Stimulated activated CD4-positive, alpha-beta T cell treated with anti-CD3 and anti-CD28 coated beads, Interleukin-2, amount 100 ng/mL, for 48 hours (primary cell): ENCODE measurements around the gene LUZP2.

Source experiments
- DNase-seq, 2 donors: peaks; one replicate each; pipeline ENCODE4 v3.0.0-alpha.2; 2020

LUZP2 gene

DNA sequence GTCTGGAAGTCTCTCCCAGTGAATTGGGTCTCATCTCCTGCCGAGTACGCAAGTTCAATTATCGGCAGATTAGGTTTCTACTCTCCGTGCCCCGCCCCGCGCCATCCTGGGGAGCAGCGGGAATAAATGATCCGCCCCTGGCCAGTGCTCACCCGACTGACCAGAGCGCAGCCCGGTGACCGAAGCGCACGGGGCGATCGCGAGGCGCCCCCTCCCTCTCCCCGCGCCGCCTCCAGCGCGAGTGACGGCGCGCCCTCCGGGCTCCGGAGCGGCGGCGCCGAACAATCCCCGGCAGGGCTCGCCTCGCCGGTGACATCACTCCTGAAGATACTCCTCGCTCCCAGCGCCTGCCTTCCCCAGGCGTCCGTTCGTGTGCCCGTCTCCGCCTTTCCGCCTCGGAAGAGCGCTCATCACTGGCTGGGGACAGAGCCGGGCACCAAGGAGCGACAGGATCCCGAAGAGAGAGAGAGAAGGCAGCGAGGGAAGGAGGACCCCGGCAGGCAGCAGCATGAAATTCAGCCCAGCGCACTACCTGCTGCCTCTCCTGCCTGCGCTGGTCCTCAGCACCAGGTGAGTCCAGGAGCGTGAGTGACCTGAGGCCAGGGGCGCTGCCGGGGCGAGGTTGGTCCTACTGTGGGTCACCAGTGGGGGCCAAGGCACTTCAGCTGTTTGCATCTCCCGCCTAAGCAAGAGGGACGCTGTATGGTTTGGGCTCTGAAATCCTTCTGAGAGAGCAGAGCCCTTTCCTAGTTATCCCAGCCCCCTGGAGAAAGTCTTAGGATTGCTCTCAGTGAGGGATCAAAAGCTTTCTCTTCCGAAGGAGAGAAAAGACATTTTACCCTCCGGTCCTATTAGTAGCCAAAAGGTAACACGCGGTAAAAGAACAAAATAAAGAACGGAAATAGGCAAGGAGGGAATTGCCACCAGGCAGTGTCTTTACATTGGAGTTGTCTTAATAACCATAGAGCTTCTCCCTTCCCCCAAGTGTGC is at the start of gene LUZP2:
Gene LUZP2 (plus strand): TSS at position 318 of the 990 bp plus-strand sequence.
- no peak for DNase-seq

DNA sequence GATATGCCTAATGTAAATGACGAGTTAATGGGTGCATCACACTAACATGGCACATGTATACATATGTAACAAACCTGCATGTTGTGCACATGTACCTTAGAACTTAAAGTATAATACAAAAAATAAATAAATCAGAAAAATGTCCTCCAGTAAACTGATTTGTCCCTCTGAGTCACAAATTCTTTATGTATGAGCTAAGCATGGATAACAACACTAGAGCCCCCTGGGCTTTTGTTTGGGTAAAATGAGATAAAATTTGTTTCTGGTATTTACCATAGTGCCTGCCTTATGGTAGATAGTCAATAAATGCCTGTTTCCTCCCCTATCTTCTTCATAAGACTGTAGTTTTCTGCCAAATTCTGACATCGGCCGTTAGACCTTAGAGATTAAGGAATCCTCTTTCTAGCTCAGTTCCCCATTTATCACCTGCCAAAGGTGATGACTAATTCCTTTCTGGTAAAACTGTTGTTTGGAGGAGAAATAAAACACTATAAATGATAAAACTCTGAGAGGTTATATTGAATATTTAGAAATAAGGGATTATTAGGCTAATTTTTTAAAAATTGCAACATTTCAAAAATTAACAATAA is 43.6 kb upstream of the LUZP2 start:
- DNase-seq, result no peak

DNA sequence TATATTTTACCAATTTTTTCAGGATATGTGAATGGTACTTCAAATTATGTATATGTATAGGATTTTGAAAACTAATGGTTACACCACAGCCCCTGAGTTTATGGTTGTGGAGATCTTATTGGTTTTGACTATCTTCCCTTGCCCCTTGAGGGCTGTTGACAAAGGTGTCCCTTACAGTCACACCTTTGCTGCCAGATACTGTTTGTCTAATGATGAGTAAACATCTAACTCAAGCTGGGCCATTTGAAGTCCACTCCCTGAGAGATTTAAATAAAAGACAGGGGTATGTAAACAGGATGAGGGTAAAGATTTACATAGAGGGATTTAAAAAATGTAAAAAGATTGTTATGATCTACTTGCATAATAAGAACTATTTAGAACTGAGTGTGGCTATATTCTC is 38.9 kb upstream of the LUZP2 start:
- DNase-seq, result no peak

DNA sequence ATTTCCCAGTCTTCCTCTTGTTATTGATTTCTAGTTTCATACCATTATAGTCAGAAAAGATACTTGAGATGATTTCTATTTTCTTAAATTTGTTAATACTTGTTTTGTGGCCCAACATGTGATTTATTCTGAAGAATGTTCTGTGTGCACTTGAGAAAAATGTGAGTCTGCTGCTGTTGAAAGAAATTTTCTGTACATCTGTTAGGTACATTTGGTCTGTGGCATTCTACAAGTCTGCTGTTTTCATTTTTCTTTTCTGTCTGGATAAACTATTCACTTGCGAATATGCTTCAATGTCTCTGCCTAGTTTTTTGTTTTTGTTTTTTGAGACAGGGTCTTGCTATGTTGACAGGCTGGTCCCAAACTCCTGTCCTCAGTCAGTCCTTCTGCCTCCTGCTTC is 26.4 kb upstream of the LUZP2 start:
- no peak for DNase-seq

DNA sequence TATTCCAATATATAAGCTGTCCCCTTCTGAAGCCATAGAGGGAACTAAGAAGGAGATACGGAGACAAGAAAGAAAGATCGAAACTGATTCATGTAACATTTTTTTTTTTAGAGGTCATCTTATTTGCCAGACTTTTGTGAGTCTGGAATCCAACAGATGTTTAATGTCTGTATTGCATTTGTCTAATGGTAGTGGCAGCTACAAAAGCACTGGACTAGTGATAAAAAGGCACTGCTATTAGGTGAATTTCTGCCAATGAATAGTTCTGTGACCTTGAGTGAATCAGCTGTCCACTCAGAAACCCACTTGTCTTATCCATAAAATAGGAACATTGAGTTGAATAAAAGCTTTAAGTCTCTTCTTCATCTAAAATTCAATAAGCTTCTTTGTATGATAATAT is 25.8 kb upstream of the LUZP2 start:
- no peak for DNase-seq

DNA sequence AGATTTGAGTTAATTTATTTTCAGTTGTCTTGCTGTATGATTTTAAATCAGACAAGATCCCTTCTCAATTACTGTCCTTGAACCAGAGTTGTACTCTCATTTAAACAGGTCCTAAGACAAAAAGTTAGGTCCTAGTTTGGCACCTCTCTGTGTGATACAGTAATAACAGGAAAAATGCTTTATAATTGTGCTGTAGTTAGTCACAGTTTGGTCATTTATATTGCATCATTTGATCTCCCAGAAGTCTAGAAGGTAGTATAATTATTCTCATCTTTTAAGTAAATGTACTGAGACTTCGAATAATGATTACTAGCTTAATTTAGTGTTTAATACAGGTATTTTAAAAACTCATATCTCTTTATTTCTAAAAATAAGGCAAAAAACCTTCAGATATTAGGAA is 18.1 kb upstream of the LUZP2 start:
- DNase-seq, result no peak

DNA sequence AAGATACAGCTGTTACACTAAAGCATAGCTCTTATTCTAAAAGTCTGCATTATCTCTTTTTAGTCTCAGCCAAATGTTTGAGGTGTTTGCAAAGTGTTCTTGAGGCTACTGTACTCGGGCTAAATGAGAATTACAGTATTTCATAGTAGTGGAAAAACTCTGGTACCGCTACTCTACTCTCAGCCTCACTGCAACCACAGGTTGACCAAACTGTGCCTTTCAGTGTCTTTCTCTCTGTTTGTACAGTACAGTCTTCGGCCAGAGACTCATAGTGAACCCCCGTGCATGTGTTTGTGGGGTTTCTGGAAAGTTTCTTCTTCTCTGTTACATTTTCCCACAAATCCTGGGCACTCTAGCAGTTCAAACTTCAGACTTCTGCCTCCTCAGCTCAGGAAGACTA is 7.4 kb upstream of the LUZP2 start:
- no peak for DNase-seq

DNA sequence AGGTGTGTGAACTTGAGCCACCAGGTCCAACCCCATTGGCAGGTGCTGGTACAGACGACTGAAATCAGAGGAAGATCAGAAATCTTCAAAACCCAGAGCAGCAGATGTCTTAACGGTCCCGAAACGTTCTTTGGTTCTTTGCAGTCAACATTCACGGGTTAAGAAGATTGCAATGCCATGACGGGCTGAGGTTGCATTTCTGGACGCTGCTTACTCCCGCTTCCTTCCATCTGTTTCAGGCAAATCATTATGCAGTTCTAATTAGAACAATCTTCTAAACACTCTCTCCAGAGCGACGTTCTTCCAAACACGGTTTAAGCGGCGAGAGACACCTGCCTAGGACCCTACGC is 492 bp upstream of the LUZP2 start:
- DNase-seq, result no peak

DNA sequence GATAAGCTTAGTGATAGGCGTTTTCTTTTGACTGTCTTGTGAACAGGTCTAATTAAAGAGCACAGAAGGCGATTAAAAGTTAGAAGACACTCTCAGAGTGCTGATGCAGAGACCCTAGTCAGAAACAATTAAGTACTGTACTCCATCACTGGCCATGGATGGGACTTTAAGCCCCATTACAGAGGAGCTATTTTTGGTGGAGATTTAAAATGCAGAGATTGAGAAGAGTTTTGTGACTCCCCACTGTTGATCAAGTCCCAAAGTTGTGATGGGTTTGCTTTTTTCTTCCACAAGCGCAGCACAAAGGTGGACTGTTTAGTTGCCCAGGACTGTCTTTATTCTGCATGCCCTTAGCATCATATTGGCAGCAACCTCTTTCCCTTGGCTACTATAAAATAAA is 978 bp downstream of the LUZP2 start:
- no peak for DNase-seq

DNA sequence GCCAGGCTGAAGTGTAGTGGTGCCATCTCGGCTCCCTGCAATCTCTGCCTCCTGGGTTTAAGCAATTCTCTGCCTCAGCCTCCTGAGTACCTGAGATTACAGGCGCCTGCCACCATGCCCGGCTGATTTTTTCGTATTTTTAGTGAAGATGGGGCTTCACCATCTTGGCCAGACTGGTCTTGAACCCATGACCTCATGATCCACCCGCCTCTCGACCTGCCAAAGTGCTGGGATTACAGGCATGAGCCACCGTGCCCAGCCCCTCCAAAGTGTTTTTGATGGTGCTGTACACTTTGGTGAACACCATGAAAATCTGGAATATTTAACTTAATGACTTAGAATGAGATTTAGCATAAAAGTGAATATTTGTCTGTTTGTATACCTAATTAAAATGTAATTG is 5.6 kb downstream of the LUZP2 start:
- no peak for DNase-seq

GRCh38 chr11:24509114-24509513 is 12.3 kb downstream of the LUZP2 start:
- no peak for DNase-seq

- no peak for DNase-seq
These were observed 14.7 kb downstream of the LUZP2 start for GRCh38 chr11:24511511-24511910.

DNA sequence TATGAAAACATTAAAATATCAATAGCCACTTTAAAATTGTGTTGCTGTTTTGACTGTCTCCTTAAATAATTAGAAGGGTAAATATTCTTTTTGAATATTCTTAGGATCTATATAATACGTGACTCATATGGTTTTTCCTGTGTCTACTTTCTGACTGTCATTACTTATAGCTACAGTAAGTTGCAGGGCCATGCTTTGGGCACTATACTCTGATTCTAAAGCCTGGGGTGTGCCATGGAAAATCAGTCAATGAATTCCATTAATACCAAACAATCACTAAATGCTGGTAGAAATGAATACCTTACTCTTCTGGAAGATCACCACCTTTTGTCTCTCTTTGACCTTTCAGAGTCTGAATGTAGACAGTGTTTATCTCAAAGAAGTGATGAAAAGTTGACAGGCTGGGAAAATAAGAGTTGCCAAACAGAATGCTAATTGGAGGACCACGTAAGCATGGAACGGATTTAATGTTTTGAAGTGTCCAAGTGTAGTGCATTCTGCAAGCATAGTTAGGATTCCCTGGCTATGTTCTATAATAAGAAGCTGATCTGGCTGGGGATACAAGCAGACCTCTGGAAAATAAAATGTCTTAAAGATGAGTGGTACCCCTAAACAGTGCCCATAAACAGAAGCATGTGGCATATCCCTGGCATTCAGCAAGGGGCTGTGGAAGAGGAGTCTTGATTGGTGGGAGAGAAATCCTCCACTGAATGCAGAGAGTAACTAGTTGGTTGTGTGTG is 16.8 kb downstream of the LUZP2 start:
- DNase-seq, result no peak

DNA sequence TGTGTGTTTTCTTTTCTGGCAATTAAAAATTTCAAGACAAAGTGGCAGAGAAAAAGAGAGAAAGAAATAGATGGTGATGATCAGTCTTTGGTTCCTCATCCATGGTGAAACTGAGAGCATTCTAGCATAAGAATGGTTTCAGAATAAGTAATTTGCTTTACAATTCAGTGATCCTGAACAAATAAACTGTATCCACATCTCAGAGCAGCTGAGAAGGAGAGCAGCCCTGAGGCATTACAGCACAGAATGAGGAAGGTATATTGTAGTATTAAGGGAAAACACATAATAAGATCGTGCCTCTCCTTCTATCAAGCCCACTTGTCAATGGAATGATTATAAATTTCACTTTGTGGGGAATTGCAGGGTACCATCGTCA is 17.4 kb downstream of the LUZP2 start:
- DNase-seq, result no peak

- no peak for DNase-seq
These were observed 18.8 kb downstream of the LUZP2 start for GRCh38 chr11:24515632-24516031.

DNA sequence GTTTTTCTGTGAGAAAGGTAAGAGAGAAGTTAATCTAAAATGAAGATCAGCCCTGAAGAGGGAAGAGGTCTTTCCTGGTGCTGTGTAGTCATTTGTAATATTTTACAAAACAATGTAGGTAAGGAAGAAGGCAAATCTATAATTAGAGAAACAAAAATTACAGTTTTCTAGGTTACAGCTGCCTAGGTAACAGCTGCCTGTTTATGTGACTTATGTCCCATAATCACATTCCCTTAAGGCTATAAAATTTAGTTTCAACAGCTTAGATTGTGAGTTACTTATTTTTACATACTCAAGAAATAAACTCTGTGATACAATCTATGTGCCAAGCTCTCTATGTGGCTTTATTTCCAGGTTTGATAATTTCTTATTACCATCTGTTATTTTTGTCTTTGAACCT is 19.8 kb downstream of the LUZP2 start:
- DNase-seq, result no peak

DNA sequence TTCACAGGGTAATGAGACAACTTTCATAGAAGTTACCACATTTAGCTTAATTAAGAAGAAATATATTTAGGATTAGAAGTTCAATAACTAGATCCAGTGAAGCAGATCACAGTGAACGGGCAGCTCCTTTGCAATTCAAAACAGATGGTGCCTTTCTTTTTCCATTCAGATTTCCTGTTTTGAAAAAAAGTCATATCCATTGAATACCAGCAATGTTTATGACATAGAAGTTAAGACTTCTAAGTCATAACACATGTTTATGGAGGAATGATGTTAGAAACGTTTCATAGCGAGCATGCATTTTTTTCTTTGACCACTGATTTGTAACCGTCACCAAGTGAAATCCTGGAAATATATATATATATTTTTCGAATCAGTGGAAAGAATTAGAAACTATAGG is 24.7 kb downstream of the LUZP2 start:
- DNase-seq, result no peak

- no peak for DNase-seq
These were observed 27.3 kb downstream of the LUZP2 start for GRCh38 chr11:24524156-24524555.

DNA sequence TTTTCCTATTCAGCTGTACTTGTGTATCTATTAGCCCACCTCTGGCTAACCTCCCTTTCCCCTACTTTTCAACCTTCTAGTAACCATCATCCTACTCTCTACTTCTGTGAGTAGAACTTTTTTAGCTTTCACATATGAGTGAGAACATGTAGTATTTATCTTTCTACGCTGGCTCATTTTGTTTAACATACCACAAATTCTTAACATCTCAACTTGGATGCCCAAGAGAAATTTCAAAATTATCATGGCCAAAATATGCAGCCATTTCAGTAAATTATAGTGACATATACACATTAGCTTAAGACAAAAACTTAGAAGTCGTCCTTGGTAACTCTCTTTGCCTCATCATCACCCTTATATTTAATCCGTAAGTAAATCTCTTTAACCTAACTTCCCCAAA is 34.7 kb downstream of the LUZP2 start:
- DNase-seq, result no peak

- no peak for DNase-seq
These were observed 46.9 kb downstream of the LUZP2 start for GRCh38 chr11:24543771-24544170.

DNA sequence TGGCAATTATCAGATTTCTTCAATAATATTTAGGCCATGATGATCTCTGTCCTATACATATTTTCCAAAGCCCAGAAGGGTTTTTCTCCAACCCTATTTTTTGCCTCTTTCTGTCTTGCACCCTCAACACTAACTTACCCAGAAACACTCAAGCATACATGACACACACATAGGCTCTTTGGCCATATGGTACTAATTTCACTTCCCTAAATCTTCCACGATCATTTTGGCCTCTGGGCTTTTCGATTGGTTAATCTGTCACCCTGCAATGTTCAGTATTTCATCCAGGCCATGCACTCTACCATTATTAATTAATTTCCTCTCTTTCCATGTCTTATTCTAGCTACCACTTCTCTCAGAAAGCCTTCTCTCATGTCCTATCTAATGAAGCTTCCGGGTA is 59.8 kb downstream of the LUZP2 start:
- DNase-seq, result no peak

GRCh38 chr11:24559315-24559714 is 62.5 kb downstream of the LUZP2 start:
- DNase-seq, result no peak

- no peak for DNase-seq
These were observed 63.5 kb downstream of the LUZP2 start for GRCh38 chr11:24560324-24560723.

- no peak for DNase-seq
These were observed 70.5 kb downstream of the LUZP2 start for GRCh38 chr11:24567380-24567779.
